Spleen (tissue), 11 donors: Measurements from ENCODE around the gene CFAP251. TPM values are rescaled to one million over a fixed set of nuclear protein-coding genes. Genes with fewer than 3 reads are reported as not detected.

Experiments used
- DNase-seq: peaks from one replicate; pipeline ENCODE4 v3.0.0-alpha.2; 2020
- H3K27ac ChIP-seq, 8 donors: fragments of 200-600 bp; sonication (generic) in 7 of 8; 1 replicate in 4 of 8; 2 replicates in 4 of 8; pipeline versions ENCODE4 v1.5.0 to v1.8.0; 2016 to 2021; ENCODE audit warnings: inconsistent platforms in 4 of 8, mild to moderate bottlenecking in 4 of 8, moderate library complexity in 1 of 8
- H3K27me3 ChIP-seq, 7 donors: fragments of 200-600 bp; sonication (generic) in 6 of 7; replicated peaks in 1 of 7; 1 replicate in 4 of 7; 2 replicates in 3 of 7; pipeline versions ENCODE4 v1.5.0 to v1.8.0; 2016 to 2021; ENCODE audit warnings: inconsistent platforms in 3 of 7, mild to moderate bottlenecking in 1 of 7
- H3K36me3 ChIP-seq, 6 donors: fragments of 200-600 bp; sonication (generic) in 5 of 6; 1 replicate in 4 of 6; 2 replicates in 2 of 6; pipeline versions ENCODE4 v1.5.0 to v1.8.0; 2016 to 2021; ENCODE audit warnings: inconsistent platforms in 2 of 6
- H3K4me1 ChIP-seq, 6 donors: fragments of 200-600 bp; sonication (generic) in 5 of 6; 1 replicate in 3 of 6; 2 replicates in 3 of 6; pipeline versions ENCODE4 v1.5.0 to v1.8.0; 2016 to 2021; ENCODE audit warnings: inconsistent platforms in 3 of 6
- H3K4me3 ChIP-seq, 8 donors: fragments of 200-600 bp; sonication (generic) in 7 of 8; 1 replicate in 4 of 8; 2 replicates in 4 of 8; pipeline versions ENCODE4 v1.5.0 to v1.8.0; 2016 to 2021; ENCODE audit warnings: inconsistent platforms in 4 of 8, mild to moderate bottlenecking in 4 of 8, moderate library complexity in 2 of 8
- H3K9me3 ChIP-seq, 8 donors: fragments of 200-600 bp; sonication (generic) in 7 of 8; 1 replicate in 4 of 8; 2 replicates in 4 of 8; pipeline versions ENCODE4 v1.5.0 to v1.8.0; 2016 to 2021; ENCODE audit warnings: inconsistent platforms in 4 of 8
- CTCF ChIP-seq, 11 experiments: fragments of 200-600 bp in 7 of 11; fragments of 450-650 bp in 4 of 11; sonication (generic) in 4 of 11; IDR thresholded peaks in 8 of 11; conservative IDR thresholded peaks in 3 of 11; 1 replicate in 7 of 11; 2 replicates in 4 of 11; pipeline versions ENCODE4 v1.4.0 to v1.8.0; 2016 to 2021; ENCODE audit warnings: antibody characterized with exemption in 11 of 11, inconsistent platforms in 4 of 11, mild to moderate bottlenecking in 1 of 11
- POLR2A ChIP-seq, 3 donors: fragments of 450-650 bp; IDR thresholded peaks; one replicate each; pipeline ENCODE4 v1.5.1; 2017; ENCODE audit warnings: antibody characterized with exemption in 3 of 3, mild to moderate bottlenecking in 1 of 3
- POLR2AphosphoS5 ChIP-seq, 3 donors: sonication (generic); formaldehyde crosslinking; IDR thresholded peaks; one replicate each; pipeline ENCODE4 v1.5.1; 2017; ENCODE audit warnings: antibody characterized with exemption in 3 of 3
- WGBS, 5 donors: extraction: QIAGEN DNeasy Blood & Tissue Kit in 3 of 5; methylation state at CpG; one replicate each; pipeline versions ENCODE4 v1.1.5 to v1.1.7; 2013 to 2018; 5-methylcytosine and 5-hydroxymethylcytosine counted together
- intact Hi-C: fragments of 100-400 bp; cut with DNase I; formaldehyde crosslinking; loops from one replicate; pipeline ENCODE4 v1.15.0; 2023; ENCODE audit warnings: low total_unique reads
- polyA plus RNA-seq, 3 donors: library from polyadenylated mRNA; stranded (reverse); fragments of 200-250 nt; gene quantifications; one replicate each; pipeline ENCODE4 v1.2.1, GENCODE V29; 2013
- total RNA-seq, 7 donors: library from RNA; depleted of rRNA in 3 of 7; stranded (reverse); fragments of >200 nt in 3 of 7; fragmentation: NEBNext Ultra II Directional in 4 of 7; extraction: Animal tissue kit (Norgen Biotek cat#: 25700) in 4 of 7; gene quantifications; one replicate each; pipeline versions ENCODE4 v1.1.0 to v1.2.1, GENCODE V29; 2016 to 2021
- donor health status: healthy with polysubstance abuse.
- donor health status: DM: no; HTN: no; CAD: no; lungs with moderate emphysema.
- donor health status: DM: no; HTN: no; CAD: no.
- donor health status: Bipolar disorder and iron deficiency.
- donor health status: healthy.
- donor health status: DM: no; HTN: no; CAD: no.
- donor health status: DM: yes; HTN: yes; CAD: no.

CFAP251 gene
- total and polyA plus RNA-seq, 10 donors = 1.3 to 10.5 (median 3.6) TPM

- Histone ChIP-seq H3K9me3 (peaks cover 0 to 13% (median 8%) of the 10 kb centered on the region in 8 donors), H3K27me3 (peaks cover 0 to 35% (median 6%) of the 10 kb centered on the region in 7 donors), H3K36me3 (no peaks in the 10 kb centered on the region), H3K4me3 (peak overlapping the region; percentile 49 to 86 (median 64)), H3K4me1 (peaks cover 0 to 64% (median 31%) of the 10 kb centered on the region in 6 donors), H3K27ac (peak overlapping the region; percentile 58 to 83 (median 82))
- peak; percentile 82 for DNase-seq
- WGBS, 5 donors = 0 to 1% (median 1%) methylated on average over 36 to 124 of the region's 124 CpGs
- intact Hi-C loops = no loop called here
- no peak for TF ChIP-seq CTCF (IDR thresholded peaks at IDR 0.05 in 8 of 11, conservative IDR thresholded peaks at IDR 0.05 in 3 of 11)
- TF ChIP-seq POLR2A (IDR thresholded peaks at IDR 0.05) = no peak
- peak in 1 of 3 donors; percentile 67 for TF ChIP-seq POLR2AphosphoS5 (IDR thresholded peaks at IDR 0.05)
These were observed 104.3 kb downstream of the CFAP251 start for GRCh38 chr12:122022393-122023338.

GRCh38 chr12:122023339-122024131 lies 105.1 kb downstream of the CFAP251 start:
- Histone ChIP-seq H3K36me3 (no peaks in the 10 kb centered on the region), H3K27ac (peak overlapping the region; percentile 58 to 83 (median 82)), H3K9me3 (peaks cover 0 to 7% (median 2%) of the 10 kb centered on the region in 8 donors), H3K4me1 (peaks cover 0 to 73% (median 36%) of the 10 kb centered on the region in 6 donors), H3K27me3 (peaks cover 0 to 35% (median 6%) of the 10 kb centered on the region in 7 donors), H3K4me3 (peak overlapping the region; percentile 49 to 86 (median 64))
- 10 to 17% (median 16%) methylated on average over 30 to 43 of the region's 43 CpGs for WGBS, 5 donors
- intact Hi-C loops = no loop called here
- peak; percentile 79 for DNase-seq
- TF ChIP-seq POLR2A (IDR thresholded peaks at IDR 0.05) = no peak
- TF ChIP-seq CTCF (IDR thresholded peaks at IDR 0.05 in 8 of 11, conservative IDR thresholded peaks at IDR 0.05 in 3 of 11) = no peak
- peak; percentile 11 to 60 (median 46) for TF ChIP-seq POLR2AphosphoS5 (IDR thresholded peaks at IDR 0.05)

GRCh38 chr12:122024132-122024785 lies 105.9 kb downstream of the CFAP251 start:
- Histone ChIP-seq H3K9me3 (peaks cover 0 to under 1% (median 0%) of the 10 kb centered on the region in 8 donors), H3K27me3 (peaks cover 0 to 35% (median 6%) of the 10 kb centered on the region in 7 donors), H3K4me1 (peaks cover 0 to 80% (median 42%) of the 10 kb centered on the region in 6 donors), H3K27ac (peak overlapping the region; percentile 58 to 83 (median 82)), H3K36me3 (no peaks in the 10 kb centered on the region), H3K4me3 (peak overlapping the region in 7 of 8 donors; percentile 56 to 86 (median 65))
- no peak for DNase-seq
- TF ChIP-seq CTCF (IDR thresholded peaks at IDR 0.05 in 8 of 11, conservative IDR thresholded peaks at IDR 0.05 in 3 of 11) (no peak), POLR2AphosphoS5 (IDR thresholded peaks at IDR 0.05) (no peak), POLR2A (IDR thresholded peaks at IDR 0.05) (no peak)
- intact Hi-C loops = no loop called here
- 54 to 67% (median 62%) methylated on average over 16 of the region's 16 CpGs for WGBS, 5 donors
